A549 (cell line): ENCODE measurements around the gene PLCH2. TPM values are rescaled to one million over a fixed set of nuclear protein-coding genes. Genes with fewer than 3 reads are reported as not detected.

Source experiments
- ATAC-seq, 2 experiments: fragments of 200-7000 bp in 1 of 2; fragments of >200 bp in 1 of 2; cut with Nextera tagmentation in 1 of 2; cut with Tn5 transposase in 1 of 2; 3 replicates each; pipeline versions ENCODE4 v1.8.0 to v1.9.1; 2018 to 2020; ENCODE audit warnings: mild to moderate bottlenecking in 1 of 2, moderate library complexity in 1 of 2
- CTCF ChIA-PET: fragments of 300-600 bp; sonication (Branson Sonifier 250); formaldehyde crosslinking; extraction: SDS; loops from one replicate; lab custom pipeline; 2021; ENCODE audit warnings: antibody characterized with exemption, inconsistent platforms; lab: Yijun Ruan, JAX
- POLR2A ChIA-PET: fragments of 350-600 bp; formaldehyde crosslinking; extraction: SDS; loops from one replicate; lab custom pipeline; 2021; ENCODE audit warnings: antibody characterized with exemption, inconsistent platforms; lab: Yijun Ruan, JAX
- DNase-seq, 2 experiments: peaks; one replicate each; pipeline versions ENCODE4 v3.0.0 to v3.0.0-alpha.2; 2011 to 2016; ENCODE audit warnings: low read depth in 1 of 2, low spot score in 1 of 2
- FAIRE-seq: peaks from 2 replicates; lab custom pipeline; 2011; peaks lifted over from hg19 to GRCh38; lab: Jason Lieb, UNC
- H3K27ac ChIP-seq, 2 experiments: fragments of >200 bp; sonication (Bioruptor Twin); formaldehyde crosslinking; 3 replicates each; pipeline ENCODE4 v1.5.1; 2016 to 2017
- H3K4me1 ChIP-seq: fragments of >200 bp; sonication (Bioruptor Twin); formaldehyde crosslinking; 3 replicates; pipeline ENCODE4 v1.6.1; 2016
- H3K4me2 ChIP-seq: fragments of >200 bp; sonication (Bioruptor Twin); formaldehyde crosslinking; 3 replicates; pipeline ENCODE4 v1.6.1; 2016
- H3K4me3 ChIP-seq: fragments of >200 bp; sonication (Bioruptor Twin); formaldehyde crosslinking; 3 replicates; pipeline ENCODE4 v1.5.1; 2016
- H3K9me3 ChIP-seq: fragments of >200 bp; sonication (Bioruptor Twin); formaldehyde crosslinking; 3 replicates; pipeline ENCODE4 v1.6.1; 2016
- CHD2 ChIP-seq: fragments of 150-350 bp; IDR thresholded peaks from 2 replicates; pipeline ENCODE4 v1.6.1; 2014; ENCODE audit warnings: low read length; ENCODE audit not compliant: partially characterized antibody
- CTCF ChIP-seq: fragments of >200 bp; sonication (Bioruptor Twin); formaldehyde crosslinking; IDR thresholded peaks from 3 replicates; pipeline ENCODE4 v1.5.1; 2016
- EHF ChIP-seq: fragments of 250-450 bp; sonication (Bioruptor Pico); IDR thresholded peaks from 2 replicates; pipeline ENCODE4 v1.5.0; 2020; ENCODE audit warnings: mild to moderate bottlenecking
- ELK1 ChIP-seq: fragments of 150-350 bp; IDR thresholded peaks from 2 replicates; pipeline ENCODE4 v1.6.1; 2014; ENCODE audit warnings: low read depth, mild to moderate bottlenecking, low read length
- EP300 ChIP-seq, 2 experiments: fragments of >200 bp; sonication (Bioruptor Twin); formaldehyde crosslinking; IDR thresholded peaks; 2 replicates in 1 of 2; 3 replicates in 1 of 2; pipeline ENCODE4 v1.6.1; 2016 to 2017
- ESRRA ChIP-seq: fragments of 150-350 bp; IDR thresholded peaks from 2 replicates; pipeline ENCODE4 v1.6.1; 2014; ENCODE audit warnings: mild to moderate bottlenecking, low read length, borderline replicate concordance
- FOXS1 ChIP-seq: fragments of 250-450 bp; sonication (Bioruptor Pico); IDR thresholded peaks from 2 replicates; pipeline ENCODE4 v1.5.0; 2020; ENCODE audit warnings: mild to moderate bottlenecking, moderate library complexity
- GATA3 ChIP-seq: IDR thresholded peaks from 2 replicates; pipeline ENCODE4 v1.6.1; 2012; ENCODE audit warnings: borderline replicate concordance
- HOXB13 ChIP-seq: fragments of 250-450 bp; sonication (Bioruptor Pico); IDR thresholded peaks from 2 replicates; pipeline ENCODE4 v1.5.0; 2020; ENCODE audit warnings: low read depth, mild to moderate bottlenecking, moderate library complexity
- HOXB5 ChIP-seq: fragments of 250-450 bp; sonication (Bioruptor Pico); IDR thresholded peaks from 2 replicates; pipeline ENCODE4 v1.5.0; 2020; ENCODE audit warnings: mild to moderate bottlenecking, moderate library complexity
- JUN ChIP-seq, 2 experiments: fragments of >200 bp; sonication (Bioruptor Twin); formaldehyde crosslinking; IDR thresholded peaks; 2 replicates in 1 of 2; 3 replicates in 1 of 2; pipeline ENCODE4 v1.6.1; 2016 to 2017
- KDM1A ChIP-seq: fragments of 200-600 bp; sonication (generic); IDR thresholded peaks from 2 replicates; pipeline ENCODE4 v1.6.1; 2016; ENCODE audit warnings: low read depth, mild to moderate bottlenecking
- KDM5A ChIP-seq: fragments of 200-600 bp; sonication (generic); IDR thresholded peaks from 2 replicates; pipeline ENCODE4 v1.6.1; 2016; ENCODE audit warnings: antibody characterized with exemption, mild to moderate bottlenecking
- MAFK ChIP-seq: fragments of 450-650 bp; IDR thresholded peaks from 2 replicates; pipeline ENCODE4 v1.6.1; 2014; ENCODE audit not compliant: partially characterized antibody
- NPAS2 ChIP-seq: fragments of 250-450 bp; sonication (Bioruptor Pico); IDR thresholded peaks from 2 replicates; pipeline ENCODE4 v1.8.0; 2022; ENCODE audit warnings: mild to moderate bottlenecking, moderate library complexity, borderline replicate concordance
- PHF8 ChIP-seq: fragments of 200-600 bp; sonication (generic); IDR thresholded peaks from 2 replicates; pipeline ENCODE4 v1.6.1; 2016; ENCODE audit warnings: low read depth, mild to moderate bottlenecking, antibody characterized with exemption, moderate library complexity, borderline replicate concordance
- POLR2A ChIP-seq: IDR thresholded peaks from 2 replicates; pipeline ENCODE4 v1.6.1; 2012; ENCODE audit warnings: mild to moderate bottlenecking, low read length
- POLR2AphosphoS2 ChIP-seq: conservative IDR thresholded peaks from 2 replicates; pipeline ENCODE4 v1.6.1; 2012; ENCODE audit warnings: low read length, improper control_type of control experiment, inconsistent platforms
- RAD21 ChIP-seq, 2 experiments: fragments of >200 bp in 1 of 2; sonication (Bioruptor Twin) in 1 of 2; formaldehyde crosslinking in 1 of 2; IDR thresholded peaks in 1 of 2; conservative IDR thresholded peaks in 1 of 2; 2 replicates in 1 of 2; 3 replicates in 1 of 2; pipeline ENCODE4 v1.6.1; 2012 to 2018; ENCODE audit warnings: inconsistent platforms in 1 of 2
- RARB ChIP-seq: fragments of 250-450 bp; sonication (Bioruptor Pico); IDR thresholded peaks from 2 replicates; pipeline ENCODE4 v1.8.0; 2021; ENCODE audit warnings: mild to moderate bottlenecking, moderate library complexity
- TFCP2L1 ChIP-seq: fragments of 250-450 bp; sonication (Bioruptor Pico); IDR thresholded peaks from 2 replicates; pipeline ENCODE4 v1.5.0; 2021; ENCODE audit warnings: mild to moderate bottlenecking
- ZNF302 ChIP-seq: fragments of 250-450 bp; sonication (Bioruptor Pico); IDR thresholded peaks from 2 replicates; pipeline ENCODE4 v1.9.0; 2021; ENCODE audit warnings: inconsistent platforms, mild to moderate bottlenecking, moderate library complexity
- ZSCAN20 ChIP-seq: fragments of 250-450 bp; sonication (Bioruptor Pico); IDR thresholded peaks from 2 replicates; pipeline ENCODE4 v1.8.0; 2022; ENCODE audit warnings: mild to moderate bottlenecking, moderate library complexity
- WGBS: methylation state at CpG from one replicate; pipeline ENCODE4 v1.1.6; 2017; ENCODE audit errors: missing lambda C conversion rate; 5-methylcytosine and 5-hydroxymethylcytosine counted together
- polyA plus RNA-seq, 4 experiments: library from polyadenylated mRNA; depleted of rRNA in 3 of 4; stranded (reverse); fragments of >200 nt; fragmentation: RNase III in 1 of 4; extraction: RNeasy Plus Mini Kit Qiagen cat#74134 plus additional on column Dnase treatment in 1 of 4; gene quantifications; 2 replicates in 3 of 4; 3 replicates in 1 of 4; pipeline ENCODE4 v1.2.3, GENCODE V29; 2011 to 2017

The PLCH2 gene
- polyA plus RNA-seq, 2 of the 4 experiments (the other 2 are of a cell fraction), result 0.10 to 0.18 TPM

DNA sequence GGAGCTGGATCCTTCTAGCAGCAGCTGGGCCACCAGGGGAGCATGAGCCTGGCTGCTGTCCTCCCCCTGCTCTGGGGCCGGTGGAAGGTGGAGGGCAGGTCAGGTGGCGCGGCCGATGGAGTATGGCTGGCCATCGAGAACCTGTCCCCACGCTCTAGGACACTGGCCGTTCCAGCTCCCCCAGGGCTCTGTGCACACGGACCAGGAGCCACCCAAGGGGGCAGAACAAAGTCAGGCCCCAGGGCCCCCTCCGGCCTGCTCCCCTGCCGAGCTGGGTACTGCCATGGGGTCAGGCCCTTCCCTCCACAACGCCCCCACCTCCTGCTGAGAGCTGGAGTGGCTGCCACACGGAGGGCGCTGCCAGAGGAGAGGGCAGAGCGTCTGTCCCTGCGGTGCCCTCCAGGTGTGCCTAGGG, 4.5 kb upstream of the PLCH2 start:
- Histone ChIP-seq H3K4me1 (peaks cover 8% of the 10 kb centered on the region; the same call in 2 of the 3 replicates), H3K4me3 (no peak overlapping the region), H3K27ac (no peak overlapping the region), H3K4me2 (no peak overlapping the region), H3K9me3 (no peaks in the 10 kb centered on the region)
- CTCF ChIA-PET, result interaction anchor here (1.8 to 4.6 kb wide), 2 partner anchors 26 to 76 kb away, joined by 4 to 27 read pairs; no protein-coding TSS in a partner anchor
- WGBS, result 71% methylated on average over 1 of the region's 15 CpGs
- FAIRE-seq, result no peak
- no peak for TF ChIP-seq NPAS2
- no peak for TF ChIP-seq TFCP2L1 (CRISPR knock-in tag)
- TF ChIP-seq PHF8, result no peak
- no peak for TF ChIP-seq KDM5A
- no peak for TF ChIP-seq EP300 (IDR thresholded peaks at IDR 0.05)
- no peak for TF ChIP-seq ELK1
- no peak for TF ChIP-seq RARB (CRISPR knock-in tag)
- no peak for TF ChIP-seq RAD21 (conservative IDR thresholded peaks at IDR 0.05 in 1 of 2, IDR thresholded peaks at IDR 0.05 in 1 of 2)
- TF ChIP-seq EHF (CRISPR knock-in tag), result no peak
- POLR2A ChIA-PET, result no interaction called here
- DNase-seq, result no peak
- no peak for ATAC-seq

DNA sequence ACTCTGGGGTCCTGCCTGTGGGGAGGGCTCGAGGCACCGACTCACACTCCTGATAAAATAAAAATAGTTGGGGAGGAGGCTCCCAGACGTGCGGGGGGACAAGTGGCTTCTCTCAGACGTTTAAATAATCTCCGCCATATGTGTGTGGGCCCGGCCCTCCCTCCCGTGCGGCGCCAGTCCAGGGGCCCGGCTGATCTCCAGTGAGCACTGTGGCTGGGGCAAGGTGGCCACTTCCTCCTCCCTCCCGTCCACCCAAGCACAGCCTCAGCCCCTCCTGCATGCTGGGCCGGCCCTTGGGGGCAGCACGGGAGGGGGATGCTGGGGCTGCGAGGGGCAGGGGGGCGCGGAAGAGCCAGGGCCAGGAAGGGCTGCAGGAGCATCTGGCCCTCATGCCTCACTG, 4.0 kb upstream of the PLCH2 start:
- no peak for DNase-seq
- no peak for FAIRE-seq
- no peak overlapping the region for H3K27ac ChIP-seq
- no peaks in the 10 kb centered on the region for H3K9me3 ChIP-seq
- TF ChIP-seq CTCF (no peak), KDM1A (no peak), ESRRA (no peak), ZSCAN20 (CRISPR knock-in tag) (no peak), POLR2A (no peak), MAFK (no peak)
- H3K4me2 ChIP-seq, result no peak overlapping the region
- H3K4me3 ChIP-seq, result no peak overlapping the region
- 75% methylated on average over 9 of the region's 17 CpGs for WGBS
- peaks cover 3% of the 10 kb centered on the region; the same call in 1 of the 3 replicates for H3K4me1 ChIP-seq
- CTCF ChIA-PET, result interaction anchor here (1.8 to 4.6 kb wide), 2 partner anchors 26 to 75 kb away, joined by 4 to 27 read pairs; no protein-coding TSS in a partner anchor
- ATAC-seq, result no peak
- POLR2A ChIA-PET, result no interaction called here

- TF ChIP-seq HOXB13 (CRISPR knock-in tag), result no peak
- no peak for TF ChIP-seq FOXS1 (CRISPR knock-in tag)
- no peak for TF ChIP-seq POLR2AphosphoS2
- no peak for TF ChIP-seq POLR2A
- TF ChIP-seq GATA3, result no peak
- TF ChIP-seq ZNF302 (CRISPR knock-in tag), result no peak
- TF ChIP-seq JUN (IDR thresholded peaks at IDR 0.05), result no peak
- no peak for TF ChIP-seq HOXB5 (CRISPR knock-in tag)
- no peak for TF ChIP-seq CHD2
- no peak overlapping the region for H3K4me3 ChIP-seq
- FAIRE-seq (no peak), ATAC-seq (no peak), DNase-seq (no peak)
- 71% methylated on average over 15 of the region's 25 CpGs for WGBS
- CTCF ChIA-PET, result interaction anchor here (0.9 kb wide), 1 partner anchor 17 kb away, joined by 3 read pairs; no protein-coding TSS in a partner anchor
- no peaks in the 10 kb centered on the region for H3K4me1 ChIP-seq
- no peaks in the 10 kb centered on the region for H3K9me3 ChIP-seq
- POLR2A ChIA-PET, result no interaction called here
- no peak overlapping the region for H3K27ac ChIP-seq
- H3K4me2 ChIP-seq, result no peak overlapping the region
Measured at GRCh38 chr1:2472561-2473177, 3.4 kb upstream of the PLCH2 start.
